Measurements from ENCODE around the gene HCFC1R1.
A peak's percentile ranks its signal among the peaks of the same experiment; 100 is the strongest.

Gene HCFC1R1

DNA sequence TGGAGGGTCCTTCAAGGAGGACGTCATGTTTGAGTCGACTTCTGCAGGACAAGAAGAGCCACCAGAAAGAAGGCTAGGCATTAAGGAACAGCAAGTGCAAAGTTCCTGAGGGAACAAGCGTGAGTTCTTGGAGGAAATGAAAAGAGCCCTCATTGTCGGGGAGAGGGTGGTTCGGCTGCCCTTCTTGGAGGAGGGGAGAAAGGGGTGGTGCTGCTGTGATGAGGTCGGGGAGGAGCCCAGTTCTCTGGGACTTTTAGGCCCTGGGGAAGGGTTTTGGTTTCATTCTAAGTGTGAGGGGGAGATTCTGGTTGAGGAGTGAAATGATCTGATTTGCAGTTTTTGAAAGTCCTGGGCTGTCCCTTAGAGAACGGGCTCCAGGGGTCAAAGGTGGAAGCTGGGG, 8.9 kb upstream of the HCFC1R1 start:
- no peak for DNase-seq

DNA sequence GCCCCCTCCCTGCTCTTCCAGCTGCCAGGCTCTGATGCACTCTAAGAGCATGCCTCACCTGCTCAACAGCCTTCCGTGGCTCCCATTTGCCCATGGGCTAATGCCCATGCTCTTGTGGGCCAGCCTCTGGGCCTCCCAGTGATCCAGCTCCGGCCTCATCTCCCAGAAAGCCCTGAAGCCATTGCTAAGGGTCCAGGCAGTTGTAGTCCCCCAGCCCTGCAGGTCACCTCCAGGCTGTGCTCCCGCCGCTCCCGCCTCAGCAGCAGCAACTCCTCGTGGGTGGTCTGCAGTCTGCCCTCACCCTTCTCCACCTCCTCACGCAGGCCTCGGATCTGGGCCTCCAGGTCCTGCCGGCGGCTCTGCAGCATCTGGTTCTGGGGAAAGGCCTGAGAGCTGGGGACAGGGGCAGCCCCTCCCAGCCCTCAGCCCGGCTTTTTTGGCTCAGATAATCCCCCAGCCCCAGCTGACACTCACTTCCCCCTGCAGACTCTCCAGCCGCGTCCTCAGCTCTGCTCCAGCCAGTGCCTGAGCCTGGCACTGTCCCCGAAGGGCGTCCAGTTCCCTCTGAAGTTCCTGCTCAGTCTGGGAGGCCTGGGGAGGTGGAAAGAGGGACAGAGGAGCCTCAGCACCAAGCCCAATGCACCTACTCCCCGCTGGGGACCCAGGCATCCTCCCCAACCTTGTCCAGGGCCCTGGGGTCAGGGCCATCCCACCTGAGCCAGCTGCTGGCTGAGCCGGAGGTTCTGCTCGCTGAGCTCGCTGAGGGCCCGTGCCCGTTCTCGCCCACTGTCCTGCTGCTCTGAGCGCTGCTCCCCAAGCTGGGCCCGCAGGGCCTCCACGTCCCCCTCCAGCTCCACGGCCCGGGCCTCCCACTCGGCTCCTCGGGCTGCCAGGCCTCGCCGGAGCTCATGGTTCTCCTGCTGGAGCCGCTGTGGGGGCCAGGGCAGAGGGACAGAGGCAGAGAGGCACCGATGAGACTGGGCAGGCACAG, 6.8 kb upstream of the HCFC1R1 start:
- DNase-seq: no peak

DNA sequence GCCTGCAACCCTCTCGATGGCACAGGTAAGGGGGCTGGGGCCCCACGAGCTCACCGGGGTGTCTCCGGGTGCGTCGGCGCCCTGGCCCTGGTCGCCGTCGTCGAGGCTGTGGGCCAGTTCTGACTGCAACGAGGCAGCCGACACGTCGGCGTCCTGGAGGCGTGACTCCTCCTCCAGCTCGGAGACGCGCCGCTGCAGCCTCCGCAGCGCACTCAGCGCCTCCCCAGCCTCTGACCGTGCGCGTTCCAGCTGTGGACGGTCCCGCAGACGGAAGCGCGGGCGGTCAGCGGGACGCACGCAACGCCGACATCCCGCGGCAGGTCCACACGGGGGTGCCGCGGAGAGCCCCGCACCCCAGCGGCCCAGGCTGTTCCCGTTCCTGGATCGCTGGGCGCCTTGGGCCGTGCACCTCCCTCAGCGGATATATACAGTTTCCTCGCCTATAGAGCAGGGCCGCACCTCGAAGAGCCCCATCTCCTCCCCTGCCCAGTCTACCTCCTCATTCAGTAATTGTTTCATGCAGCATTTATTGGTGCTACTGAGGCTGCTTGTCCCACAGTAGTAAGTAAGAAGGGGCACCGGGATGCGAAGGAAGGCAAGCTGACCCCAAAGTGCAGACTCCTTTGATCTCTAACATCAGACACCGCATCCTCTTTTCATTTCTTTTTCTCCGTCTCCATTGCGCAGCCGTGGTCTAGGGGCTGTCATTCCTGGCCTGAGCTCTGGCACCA, 5.9 kb upstream of the HCFC1R1 start:
- no peak for DNase-seq

DNA sequence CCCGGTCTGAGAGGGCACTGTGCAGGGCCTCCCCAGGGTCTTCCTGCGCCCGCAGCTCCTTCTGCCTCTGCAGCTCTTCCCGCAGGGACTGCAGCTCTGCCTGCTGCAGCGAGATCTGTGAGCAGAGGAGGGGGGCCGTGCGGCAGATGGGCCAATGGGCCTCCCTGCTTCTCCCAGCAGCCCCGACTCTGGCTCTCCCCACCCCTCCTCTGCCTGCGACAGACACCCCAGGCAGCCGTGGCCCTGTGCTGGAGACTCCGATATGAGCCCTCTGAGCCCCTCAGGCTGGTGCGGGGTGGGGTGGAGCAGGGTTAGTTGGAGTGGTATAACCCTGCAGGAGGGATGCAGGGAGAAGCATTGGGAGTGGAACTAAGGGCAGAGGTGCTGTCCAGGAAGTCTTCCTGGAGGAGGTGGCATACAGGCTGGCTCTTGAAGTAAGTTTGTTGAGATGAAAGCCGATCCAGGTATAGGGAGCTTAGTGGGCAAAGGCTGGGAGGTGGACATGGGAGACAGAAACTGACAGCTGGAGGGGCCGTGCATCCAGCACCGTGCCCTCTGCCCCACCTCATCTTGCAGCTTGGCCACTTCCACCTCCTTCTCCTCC, 5.1 kb upstream of the HCFC1R1 start:
- DNase-seq: no peak

DNA sequence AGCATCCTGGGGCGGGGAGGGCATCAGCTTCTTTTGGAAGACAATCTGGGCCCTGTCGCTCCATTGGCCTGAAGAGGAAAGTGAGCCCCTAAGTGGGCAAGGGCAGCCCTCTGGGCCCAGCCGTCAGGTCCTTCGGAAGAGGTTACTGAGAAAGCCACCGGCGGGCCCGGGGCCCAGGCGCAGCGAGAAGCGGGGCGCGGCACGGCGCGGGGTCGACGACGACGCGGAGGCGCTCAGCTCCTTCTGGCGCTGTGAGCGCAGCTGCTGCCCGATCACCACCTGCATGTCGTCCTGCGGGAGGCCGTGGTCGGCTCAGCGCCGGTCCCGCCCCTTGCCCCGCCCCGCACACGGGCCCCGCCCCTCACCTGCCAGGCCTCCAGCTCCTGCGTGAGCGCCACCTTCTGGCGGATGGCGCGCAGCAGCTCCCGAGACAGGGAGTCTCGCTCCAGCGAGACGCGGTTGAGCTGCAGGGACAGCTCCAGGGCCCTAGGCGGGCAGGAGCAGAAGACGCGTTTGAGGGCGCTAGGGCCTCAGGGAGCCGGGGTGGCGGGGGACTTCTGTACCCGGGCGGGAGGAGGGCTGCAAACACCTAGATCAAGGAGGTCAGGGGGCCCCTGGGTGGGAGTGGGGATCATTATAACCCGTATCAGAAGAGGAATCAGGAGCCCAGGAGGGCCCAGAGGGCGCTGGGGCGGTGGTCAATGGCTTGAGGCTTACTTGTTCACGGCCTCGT, 4.4 kb upstream of the HCFC1R1 start:
- DNase-seq: peak; percentile 81

DNA sequence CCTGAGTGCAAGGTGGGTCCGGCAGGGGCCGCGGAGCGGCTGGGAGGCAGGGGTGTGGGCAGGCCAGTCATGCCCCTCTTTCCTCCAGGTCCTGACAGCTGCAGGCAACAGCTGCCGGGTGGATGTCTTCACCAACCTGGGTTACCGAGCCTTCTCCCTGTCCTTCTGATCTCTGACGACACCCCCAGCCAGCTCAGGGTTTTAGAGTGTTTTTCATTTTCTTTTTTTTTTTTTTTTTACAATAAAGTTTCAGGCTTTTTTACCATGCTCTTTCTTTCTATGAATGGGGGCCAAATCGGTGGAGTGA, 3.7 kb upstream of the HCFC1R1 start:
- DNase-seq: no peak

DNA sequence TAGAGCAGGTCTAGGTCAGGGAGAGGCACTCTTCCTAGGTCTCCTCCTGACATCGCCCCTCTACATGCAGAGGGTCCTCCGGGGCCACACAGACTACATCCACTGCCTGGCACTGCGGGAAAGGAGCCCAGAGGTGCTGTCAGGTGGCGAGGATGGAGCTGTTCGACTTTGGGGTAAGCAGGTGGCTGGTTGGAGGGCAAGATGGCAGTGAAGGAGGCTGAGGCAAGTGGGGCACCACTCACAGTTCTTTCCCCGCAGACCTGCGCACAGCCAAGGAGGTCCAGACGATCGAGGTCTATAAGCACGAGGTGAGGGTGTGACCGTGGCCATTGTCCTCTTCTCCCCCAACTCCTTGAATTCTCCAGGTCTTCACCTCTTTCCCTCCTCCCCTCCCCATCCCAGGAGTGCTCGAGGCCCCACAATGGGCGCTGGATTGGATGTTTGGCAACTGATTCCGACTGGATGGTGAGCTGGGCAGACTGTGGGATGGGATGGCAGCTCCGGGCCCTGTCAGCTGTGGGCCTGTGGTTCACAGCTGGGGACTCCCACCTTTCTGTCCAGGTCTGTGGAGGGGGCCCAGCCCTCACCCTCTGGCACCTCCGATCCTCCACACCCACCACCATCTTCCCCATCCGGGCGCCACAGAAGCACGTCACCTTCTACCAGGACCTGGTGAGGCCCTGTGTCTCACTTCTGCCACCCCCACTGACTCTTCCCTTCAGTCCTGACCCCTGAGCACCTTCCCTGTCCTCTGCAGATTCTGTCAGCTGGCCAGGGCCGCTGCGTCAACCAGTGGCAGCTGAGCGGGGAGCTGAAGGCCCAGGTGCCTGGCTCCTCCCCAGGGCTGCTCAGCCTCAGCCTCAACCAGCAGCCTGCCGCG, 3.1 kb upstream of the HCFC1R1 start:
- DNase-seq: no peak

DNA sequence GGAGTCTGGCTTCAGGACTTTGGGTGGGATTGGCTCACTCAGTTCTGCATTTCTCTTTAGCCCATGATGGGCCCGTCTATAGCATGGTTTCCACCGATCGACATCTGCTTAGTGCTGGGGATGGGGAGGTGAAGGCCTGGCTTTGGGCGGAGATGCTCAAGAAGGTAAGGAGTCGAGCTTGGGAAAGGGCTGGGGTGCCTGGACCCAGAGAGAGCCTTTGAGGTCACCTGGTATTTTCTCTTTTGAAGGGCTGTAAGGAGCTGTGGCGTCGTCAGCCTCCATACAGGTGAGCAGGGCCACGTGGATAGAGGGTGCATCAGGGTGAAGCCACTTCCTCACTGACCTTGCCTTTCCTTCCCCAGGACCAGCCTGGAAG, 2.2 kb upstream of the HCFC1R1 start:
- no peak for DNase-seq

DNA sequence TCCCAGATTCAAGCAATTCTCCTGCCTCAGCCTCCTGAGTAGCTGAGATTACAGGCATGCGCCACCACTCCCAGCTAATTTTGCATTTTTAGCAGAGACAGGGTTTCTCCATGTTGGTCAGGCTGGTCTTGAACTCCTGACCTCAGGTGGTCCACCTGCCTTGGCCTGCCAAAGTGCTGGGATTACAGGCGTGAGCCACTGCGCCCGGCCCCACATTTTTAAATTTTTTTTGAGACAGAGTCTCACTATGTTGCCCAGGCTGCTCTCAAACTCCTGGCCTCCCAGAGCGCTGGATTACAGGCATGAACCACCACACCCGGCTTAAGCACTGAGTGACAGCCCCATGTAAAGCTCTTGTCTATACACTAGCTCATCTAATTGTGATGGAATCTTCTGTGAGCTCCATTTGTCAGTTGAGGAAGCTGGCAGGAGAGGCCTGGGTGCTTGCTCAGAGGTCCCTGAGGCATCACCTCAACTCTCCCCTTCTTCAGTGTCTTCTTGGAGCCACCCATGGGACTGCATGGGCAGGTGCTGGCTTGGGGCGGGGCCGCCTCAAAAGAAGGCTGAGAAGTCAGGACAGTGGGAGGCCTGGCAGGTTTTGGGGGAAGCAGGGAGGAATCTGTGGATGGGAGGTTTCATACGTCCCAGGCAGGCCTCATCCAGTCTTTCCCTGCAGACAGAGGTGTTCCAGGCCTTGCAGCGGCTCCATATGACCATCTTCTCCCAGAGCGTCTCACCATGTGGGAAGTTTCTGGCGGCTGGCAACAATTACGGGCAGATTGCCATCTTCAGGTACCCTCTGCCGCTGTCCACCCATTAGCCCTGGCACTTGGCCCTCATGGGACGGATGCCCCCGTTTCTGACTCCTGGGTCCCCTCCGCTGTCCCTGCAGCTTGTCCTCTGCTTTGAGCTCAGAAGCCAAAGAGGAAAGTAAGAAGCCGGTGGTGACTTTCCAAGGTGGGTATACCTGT, 1.6 kb upstream of the HCFC1R1 start:
- DNase-seq: no peak

DNA sequence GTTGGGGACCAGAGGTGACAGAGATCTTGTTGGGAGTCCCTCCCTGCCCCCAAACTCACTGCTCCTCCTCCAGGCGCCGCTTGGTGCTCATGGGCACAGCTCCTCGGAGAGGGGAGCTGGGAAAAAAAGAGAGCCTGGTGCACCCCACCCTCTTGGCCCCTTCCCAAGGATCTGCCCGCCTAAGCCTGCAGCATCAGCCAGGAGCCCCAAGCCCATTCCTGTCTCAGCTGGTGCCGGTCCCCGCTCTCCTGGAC, 400 bp downstream of the HCFC1R1 start:
- no peak for DNase-seq

DNA sequence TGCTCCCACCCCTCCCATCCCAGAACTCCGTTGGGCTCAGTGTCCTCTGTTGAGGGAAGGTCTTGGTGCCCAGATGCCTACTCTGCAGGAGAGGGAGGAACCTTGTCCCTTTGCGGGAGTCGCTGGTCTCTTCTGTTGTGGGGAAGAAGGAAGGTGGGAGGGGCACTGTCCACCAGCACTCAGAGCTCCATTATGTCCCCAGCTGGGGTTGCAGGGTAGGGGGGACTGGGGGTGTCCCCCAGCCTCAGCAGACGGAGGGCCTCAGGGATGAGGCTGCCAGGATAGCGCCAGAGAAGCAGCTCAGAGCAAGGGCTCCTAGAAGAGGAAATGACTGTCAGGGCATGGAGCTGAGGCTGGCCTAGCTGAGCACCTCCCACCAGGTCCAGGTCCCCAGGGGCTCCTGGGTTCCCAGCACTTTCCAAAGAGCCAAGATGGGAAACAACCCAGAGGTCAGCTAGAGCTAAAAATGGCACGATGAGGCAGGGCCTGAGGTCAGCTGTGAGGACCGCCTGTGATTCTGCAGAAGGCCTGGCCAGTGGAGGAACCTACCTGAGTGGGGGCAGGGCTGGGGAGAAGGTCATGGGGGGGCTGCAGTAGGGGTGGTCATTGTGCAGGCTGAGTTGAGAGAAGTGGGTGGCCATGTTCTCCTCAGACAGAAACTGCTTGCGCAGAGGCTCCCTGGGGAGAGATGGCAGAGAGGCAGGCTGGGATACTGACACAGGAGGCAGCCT, 893 bp downstream of the HCFC1R1 start:
- DNase-seq: no peak

DNA sequence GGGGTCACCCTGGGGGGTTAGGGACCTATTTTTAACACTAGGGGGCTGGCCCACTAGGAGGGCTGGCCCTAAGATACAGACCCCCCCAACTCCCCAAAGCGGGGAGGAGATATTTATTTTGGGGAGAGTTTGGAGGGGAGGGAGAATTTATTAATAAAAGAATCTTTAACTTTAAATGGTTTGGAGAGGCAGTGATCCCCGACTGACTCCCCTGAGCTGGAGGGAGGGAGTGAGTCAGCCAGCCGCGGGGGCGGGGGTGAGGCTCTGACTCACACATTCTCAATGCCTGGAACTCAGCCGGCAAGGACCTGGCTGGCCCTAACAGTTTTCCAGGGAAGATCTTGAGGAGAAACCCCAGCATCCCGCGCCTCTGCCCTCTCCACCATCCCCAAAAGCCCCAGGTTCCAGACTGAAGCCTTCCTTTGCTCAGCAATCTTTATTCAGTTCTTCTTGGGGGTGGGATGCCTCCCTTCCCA, 1.5 kb downstream of the HCFC1R1 start:
- no peak for DNase-seq

DNA sequence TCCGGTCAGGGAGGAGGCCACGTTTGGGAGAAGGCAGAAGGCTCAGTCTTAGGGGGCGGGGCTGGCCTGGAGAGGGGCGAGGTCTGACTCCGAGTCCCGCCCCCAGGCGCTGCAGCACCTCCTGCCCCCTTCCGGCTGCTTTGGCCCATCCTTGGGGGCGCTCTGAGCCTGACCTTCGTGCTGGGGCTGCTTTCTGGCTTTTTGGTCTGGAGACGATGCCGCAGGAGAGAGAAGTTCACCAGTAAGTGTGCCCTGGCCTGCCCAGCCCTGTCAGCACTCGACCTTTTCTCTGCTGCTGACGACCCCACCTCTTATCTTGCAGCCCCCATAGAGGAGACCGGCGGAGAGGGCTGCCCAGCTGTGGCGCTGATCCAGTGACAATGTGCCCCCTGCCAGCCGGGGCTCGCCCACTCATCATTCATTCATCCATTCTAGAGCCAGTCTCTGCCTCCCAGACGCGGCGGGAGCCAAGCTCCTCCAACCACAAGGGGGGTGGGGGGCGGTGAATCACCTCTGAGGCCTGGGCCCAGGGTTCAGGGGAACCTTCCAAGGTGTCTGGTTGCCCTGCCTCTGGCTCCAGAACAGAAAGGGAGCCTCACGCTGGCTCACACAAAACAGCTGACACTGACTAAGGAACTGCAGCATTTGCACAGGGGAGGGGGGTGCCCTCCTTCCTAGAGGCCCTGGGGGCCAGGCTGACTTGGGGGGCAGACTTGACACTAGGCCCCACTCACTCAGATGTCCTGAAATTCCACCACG, 2.1 kb downstream of the HCFC1R1 start:
- peak; percentile 30 for DNase-seq

DNA sequence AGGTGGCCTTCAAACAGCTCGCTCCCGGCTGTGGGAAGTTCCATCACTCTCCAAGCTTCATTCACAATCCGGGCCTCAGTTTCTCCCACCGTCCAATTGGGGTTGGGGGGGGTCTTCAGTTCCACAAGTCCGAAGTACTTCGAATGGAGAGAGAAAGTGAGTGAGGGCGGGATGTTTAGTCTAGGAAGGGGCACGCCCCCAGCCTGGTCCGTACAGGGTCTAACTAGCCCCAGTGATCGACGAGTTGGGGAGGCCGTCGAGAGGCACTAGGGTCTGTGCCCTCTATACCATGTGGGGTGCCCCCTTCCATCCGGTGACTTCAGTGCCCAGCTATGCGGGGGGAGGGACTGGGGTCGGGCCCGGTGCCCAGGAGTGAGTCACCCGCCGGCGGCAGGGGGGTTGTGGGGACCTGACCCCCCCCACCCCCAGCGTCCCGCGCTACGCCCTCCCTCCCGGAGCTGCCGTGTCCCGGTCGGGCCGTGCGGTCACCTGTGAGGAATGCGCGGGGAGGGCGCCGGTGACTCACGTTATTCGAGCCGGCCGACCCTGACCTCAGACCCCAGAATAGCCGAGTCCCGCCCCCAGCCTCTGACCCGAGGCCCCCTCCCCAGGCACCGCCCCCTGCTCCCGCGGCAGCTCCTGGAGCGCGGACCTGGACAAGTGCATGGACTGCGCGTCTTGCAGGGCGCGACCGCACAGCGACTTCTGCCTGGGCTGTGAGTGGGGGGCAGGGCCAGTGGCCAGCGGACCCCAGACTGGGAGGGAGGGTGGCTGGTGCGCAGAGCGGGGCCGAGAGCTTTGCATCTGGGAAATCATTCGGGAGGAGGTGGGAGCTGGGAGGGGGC, 2.9 kb downstream of the HCFC1R1 start:
- no peak for DNase-seq

DNA sequence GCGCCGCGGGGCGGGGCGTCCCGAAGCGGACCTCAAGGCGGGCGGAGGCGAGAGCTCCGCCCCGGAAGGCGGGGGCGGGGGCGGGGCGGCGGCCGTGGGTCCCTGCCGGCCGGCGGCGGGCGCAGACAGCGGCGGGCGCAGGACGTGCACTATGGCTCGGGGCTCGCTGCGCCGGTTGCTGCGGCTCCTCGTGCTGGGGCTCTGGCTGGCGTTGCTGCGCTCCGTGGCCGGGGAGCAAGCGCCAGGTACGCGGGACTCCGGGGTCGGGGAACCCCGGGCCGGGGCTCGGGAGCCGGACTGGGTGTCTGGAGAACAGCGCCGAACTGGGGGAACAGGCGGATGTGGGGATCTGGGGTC, 3.5 kb downstream of the HCFC1R1 start, which contains the start of gene TNFRSF12A:
TSS of gene TNFRSF12A (plus strand) at position 122 of the 357 bp plus-strand sequence. CDS start at position 152, 30 bp downstream.
- peak; percentile 28 for DNase-seq

DNA sequence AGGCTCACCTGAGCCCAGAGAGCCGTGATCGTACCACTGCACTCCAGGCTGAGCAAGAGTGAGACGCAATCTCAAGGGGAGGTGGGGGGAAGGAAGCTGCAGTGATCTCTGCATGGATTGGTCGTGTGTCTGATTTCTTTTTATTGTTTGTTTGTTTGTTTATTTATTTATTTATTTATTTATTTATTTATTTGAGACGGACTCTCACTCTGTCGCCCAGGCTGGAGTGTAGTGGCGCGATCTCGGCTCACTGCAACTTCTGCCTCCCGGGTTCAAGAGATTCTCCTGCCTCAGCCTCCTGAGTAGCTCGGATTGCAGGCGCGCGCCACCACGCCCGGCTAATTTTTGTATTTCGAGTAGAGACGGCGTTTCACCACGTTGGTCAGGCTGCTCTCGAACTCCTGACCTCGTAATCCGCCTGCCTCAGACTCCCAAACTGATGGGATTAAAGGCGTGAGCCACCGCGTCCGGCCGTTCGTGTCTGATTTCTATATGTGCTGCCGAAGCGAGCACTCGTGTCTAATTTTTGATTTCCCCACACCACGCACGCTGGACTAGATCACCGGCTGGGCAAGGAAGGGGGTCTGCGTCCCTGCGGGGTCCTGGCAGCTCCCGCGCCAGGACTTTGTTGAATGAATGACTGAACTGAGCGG, 4.0 kb downstream of the HCFC1R1 start:
- DNase-seq: no peak

DNA sequence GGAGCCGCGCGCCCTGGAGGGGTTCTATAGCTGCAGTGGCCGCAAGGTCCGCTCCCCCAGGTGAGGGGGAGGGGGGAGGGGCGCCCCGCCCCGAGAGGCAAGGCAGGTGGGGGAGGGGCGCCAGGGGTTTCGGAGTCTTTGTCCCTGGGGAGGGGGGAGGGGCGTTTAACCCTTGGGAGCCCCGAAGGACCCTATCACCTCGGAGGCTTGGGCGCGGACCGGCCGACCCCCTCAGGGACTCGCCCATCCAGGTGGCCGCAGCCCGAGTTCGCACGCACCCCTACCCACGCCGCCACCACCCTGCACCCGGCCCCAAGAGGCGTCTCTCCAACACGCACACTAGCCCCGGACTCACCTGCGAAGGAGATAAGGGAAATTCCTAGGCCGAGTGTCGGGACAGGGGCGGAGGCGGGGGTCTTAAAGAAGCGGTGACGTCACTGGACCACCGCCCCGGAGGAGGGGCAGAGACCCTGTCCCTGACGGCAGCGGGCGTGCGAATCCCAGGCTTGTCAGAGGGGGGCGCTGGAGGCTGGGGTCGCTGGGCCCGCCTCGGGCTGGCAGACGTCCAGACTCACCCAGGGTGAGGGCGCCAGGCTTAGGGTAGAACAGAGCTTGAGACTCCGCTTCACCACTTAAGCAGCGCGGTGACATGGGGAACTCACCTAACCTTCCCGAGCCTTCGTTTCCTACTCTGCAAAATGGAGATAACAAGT, 5.8 kb downstream of the HCFC1R1 start, which contains the start of gene CLDN6:
TSS of gene CLDN6 (minus strand) at position 390 of the 713 bp plus-strand sequence. CDS start 2,162 bp downstream, outside the sequence.
- peak; percentile 45 for DNase-seq

Measured in NCI-H1092 (cell line).